HG03064 (cell line): ENCODE results near the gene EIF2S1.
"Not testable (repeated sequence)": the region's sequence is repeated elsewhere in the genome, so short reads cannot be mapped to it uniquely, and the experiment has no call there.

Experiments used
- ATAC-seq: cut with Tn5 transposase; IDR thresholded peaks from one replicate; pipeline ENCODE4 v1.9.1; 2021; ENCODE audit warnings: low read depth; ENCODE audit not compliant: unreplicated experiment

EIF2S1 gene

GRCh38 chr14:67371247-67372148 lies 11.4 kb downstream of the EIF2S1 start:
- no peak for ATAC-seq

GRCh38 chr14:67372833-67373232 lies 12.7 kb downstream of the EIF2S1 start:
- no peak for ATAC-seq

DNA sequence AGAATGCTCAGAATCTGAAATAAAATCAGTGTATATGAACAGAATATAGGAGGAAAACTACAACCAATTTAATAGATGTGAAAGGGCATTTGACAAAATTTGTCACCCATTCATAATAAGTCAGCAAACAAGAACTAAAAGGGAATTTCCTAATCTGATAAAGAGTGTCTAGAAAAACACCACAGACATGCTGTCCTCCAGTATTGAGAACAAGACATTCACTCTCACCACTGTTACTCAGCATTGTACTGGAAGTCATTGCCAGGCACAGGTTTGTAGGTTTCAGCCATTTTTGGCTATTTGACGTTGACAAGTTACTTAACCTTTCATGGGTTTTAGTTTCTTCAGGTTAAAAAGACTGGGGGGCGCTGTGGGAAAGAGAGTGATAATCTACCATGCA lies 13.2 kb downstream of the EIF2S1 start:
- ATAC-seq = no peak

DNA sequence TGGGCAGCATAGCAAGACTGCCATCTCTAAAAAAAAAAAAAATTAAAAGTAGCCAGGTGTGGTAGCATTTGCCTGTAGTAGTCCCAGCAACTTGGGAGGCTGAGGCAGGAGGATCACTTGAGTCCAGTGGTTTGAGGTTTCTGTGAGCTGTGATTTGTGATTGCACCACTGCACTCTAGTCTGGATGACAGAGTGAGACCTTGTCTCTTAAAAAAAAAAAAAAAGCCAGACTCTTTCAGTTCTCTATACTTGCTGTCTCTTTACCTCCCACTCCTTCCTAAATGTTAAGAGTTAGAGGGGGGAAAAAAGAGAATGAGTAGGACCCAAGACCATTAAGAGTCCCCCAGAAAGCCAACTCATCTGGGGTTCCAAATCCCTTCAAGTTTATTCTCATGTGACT lies 17.8 kb downstream of the EIF2S1 start:
- no peak for ATAC-seq

DNA sequence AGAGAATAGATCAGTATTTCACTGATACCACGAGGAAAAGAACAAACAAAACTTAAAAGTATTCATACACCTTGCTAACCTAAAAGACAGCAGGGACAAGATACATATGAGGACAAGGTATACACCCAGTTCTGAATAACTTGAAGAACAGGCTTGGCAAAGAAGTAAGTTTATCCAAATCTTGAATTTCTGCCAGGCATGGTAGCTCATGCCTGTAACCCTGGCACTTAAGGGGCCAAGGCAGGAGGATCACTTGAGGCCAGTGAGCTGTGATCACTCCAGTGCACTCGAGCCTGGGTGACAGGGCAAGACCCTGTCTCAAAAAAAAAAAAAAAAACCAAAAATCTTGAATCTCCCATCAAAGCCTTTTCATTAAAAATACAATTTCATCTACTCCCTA lies 25.0 kb downstream of the EIF2S1 start:
- no peak for ATAC-seq

DNA sequence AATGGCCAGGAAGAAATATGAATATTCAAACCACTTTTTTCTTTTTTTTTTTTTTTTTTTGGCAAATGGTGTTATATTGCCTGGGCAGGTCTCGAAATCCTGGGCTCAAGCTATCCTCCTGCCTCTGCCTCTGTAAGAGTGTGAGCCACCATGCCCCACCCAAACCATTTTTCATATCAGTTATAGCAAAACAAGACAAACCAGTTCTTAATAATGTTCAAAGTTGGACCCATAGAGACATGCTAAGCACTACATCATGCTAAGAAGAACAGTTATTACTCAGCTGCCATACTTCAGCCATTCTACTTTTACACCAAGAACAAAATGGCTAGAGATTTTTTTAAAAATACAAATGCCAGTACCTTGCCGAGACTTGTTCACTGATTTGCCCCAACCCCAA lies 25.5 kb downstream of the EIF2S1 start:
- ATAC-seq = no peak

DNA sequence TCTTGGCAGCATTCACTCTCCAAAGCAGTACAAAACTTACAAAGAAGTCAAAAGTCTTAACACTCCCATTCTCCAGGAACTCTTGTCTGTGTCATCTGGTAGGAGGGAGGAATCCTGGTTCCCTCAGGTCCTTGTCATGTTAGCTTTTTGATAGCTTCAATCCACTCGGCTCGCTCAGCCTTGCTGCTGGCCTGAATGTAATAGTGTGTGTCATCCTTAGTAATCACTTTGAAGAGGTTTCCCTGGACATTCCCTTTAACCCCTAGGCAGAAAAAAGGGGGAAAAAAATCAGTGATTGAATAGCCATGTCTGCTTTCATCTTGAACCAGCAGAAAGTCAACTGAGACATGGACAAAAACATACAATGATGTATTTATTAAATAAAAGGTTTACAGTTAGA lies 27.1 kb downstream of the EIF2S1 start:
- ATAC-seq = no peak

GRCh38 chr14:67389275-67389674 lies 29.1 kb downstream of the EIF2S1 start:
- ATAC-seq = no peak

GRCh38 chr14:67389811-67390534 lies 29.8 kb downstream of the EIF2S1 start:
- ATAC-seq = no peak

GRCh38 chr14:67391268-67391667 lies 31.1 kb downstream of the EIF2S1 start:
- ATAC-seq = no peak

- no peak for ATAC-seq
Observed at GRCh38 chr14:67392123-67392522, 32.0 kb downstream of the EIF2S1 start.

- no peak for ATAC-seq
Observed at GRCh38 chr14:67392800-67393199, 32.7 kb downstream of the EIF2S1 start.

DNA sequence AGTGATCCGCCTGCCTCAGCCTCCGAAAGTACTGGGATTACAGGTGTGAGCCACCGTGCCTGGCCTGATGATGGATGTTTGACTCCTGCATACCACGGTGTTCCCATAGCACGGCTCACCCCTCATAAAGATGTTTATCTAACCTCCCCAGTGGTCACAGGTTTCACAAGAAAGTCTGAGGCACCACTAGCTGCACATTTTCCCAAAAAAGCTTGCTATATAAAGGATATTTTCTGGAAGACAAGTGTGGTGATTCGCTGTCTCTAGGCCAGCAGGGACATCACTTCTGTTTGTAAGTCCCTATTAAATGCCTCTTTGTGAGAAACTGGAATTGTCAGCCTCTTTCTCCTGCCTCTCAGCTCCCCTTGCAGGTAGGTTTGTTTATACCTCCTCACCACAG lies 33.6 kb downstream of the EIF2S1 start:
- ATAC-seq = no peak

DNA sequence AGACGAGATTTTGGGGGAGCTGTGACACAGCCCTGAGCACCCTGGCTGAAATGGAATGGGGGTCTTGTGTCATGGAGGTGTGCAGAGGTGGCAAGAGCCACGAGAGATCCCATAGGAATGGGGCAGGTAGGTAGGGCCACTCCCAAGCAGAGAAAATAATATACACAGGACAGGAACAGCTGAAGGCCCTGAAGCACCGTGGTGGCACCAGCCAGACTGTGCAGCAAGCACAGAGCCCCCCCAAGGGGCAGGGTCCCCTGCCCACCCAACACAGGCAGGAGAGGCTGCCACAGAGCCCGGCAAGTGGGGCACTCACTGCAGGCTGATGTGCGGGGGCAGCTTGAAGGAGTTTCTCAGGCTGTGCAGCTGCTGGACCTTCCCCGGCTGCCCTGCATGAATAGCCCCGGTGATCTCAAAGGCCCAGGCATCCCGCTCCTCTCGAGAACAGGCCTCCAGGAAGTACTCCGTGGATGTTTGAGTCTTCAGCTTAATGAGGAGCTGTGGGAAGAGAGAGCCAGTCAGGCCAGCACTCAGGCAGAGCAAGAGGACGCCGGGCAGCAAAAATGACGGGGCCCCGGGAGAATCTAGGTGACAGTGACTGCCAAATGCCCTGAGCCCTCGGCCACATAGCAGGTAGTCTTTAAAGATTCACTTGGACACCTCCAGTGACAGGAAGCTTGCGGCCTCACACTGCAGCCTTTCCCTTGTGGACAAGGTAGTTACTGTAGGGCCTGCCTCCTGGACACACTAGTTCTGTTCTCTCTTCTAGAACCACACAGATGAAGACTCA lies 35.2 kb downstream of the EIF2S1 start:
- no peak for ATAC-seq

DNA sequence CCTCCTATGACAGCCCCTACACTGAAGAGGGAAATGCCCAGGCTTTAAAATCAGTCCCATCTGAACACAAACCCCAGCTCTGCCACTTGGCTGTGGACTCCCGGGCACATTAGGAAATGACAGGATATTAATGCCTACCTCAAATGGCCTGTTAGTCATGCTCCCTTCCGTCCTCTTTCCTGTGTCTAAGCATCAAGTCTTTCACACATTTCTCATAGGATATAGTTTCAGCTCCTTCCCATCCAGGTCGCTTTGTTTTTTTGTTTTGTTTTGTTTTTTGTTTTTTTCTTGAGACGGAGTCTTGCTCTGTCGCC lies 35.7 kb downstream of the EIF2S1 start:
- ATAC-seq = no peak

- no peak for ATAC-seq
Observed at GRCh38 chr14:67396381-67396970, 36.3 kb downstream of the EIF2S1 start.

GRCh38 chr14:67397536-67397935 lies 37.4 kb downstream of the EIF2S1 start:
- no peak for ATAC-seq

- no peak for ATAC-seq
Observed at GRCh38 chr14:67400434-67400833, 40.3 kb downstream of the EIF2S1 start.

DNA sequence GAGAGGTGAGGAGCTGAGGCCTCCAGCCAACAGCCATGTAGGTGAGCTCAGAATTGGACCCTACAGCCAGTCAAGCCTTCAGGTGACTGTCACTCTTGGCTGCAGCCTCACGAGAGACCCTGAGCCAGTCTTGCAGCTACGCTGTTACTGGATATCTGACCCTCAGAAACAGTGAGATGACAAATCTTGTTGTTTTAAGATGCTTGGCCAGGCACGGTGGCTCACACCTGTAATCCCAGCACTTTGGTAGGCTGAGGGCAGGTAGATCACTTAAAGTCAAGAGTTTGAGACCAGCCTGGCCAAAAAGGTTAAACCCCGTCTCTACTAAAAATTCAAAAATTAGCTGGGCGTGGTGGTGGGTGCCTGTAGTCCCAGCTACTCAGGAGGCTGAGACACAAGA lies 45.6 kb downstream of the EIF2S1 start:
- no peak for ATAC-seq

DNA sequence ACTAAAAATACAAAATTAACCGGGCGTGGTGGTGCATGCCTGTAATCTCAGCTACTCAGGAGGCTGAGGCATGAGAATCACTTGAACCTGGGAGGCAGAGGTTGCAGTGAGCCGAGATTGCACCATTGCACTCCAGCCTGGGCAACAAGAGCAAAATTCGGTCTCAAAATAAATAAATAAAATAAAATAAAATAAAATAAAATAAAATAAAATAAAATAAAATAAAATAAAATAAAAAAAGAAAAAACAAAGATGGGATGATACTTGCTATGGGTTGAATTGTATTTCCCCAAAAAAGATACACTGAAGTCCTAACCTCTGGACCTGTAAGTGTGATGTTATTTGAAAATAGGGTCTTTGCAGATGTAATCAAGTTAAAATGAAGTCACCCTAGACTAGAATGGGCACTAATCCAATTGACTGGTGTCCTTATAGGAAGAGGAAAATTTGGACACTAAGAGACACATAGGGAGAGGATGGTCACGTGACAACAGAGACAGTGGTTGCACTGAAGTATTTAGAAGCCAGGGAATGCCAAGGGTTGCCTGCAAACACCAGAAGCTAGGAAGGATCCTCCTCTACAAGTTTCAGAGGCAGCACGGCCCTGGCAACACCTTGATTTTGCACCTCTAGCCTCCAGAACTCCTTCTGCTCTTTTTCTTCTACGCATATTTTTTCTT lies 48.1 kb downstream of the EIF2S1 start:
- not testable (repeated sequence) for ATAC-seq
